Measurements from ENCODE around the gene CHST8.

CHST8 gene

GRCh38 chr19:33728141-33728540 lies 106.4 kb downstream of the CHST8 start:
- Histone ChIP-seq H3K9ac (ENCODE audit: low read length) (no peak overlapping the region), H3K27ac (ENCODE audit: low read depth, low read length) (no peak overlapping the region)

GRCh38 chr19:33730858-33731607 lies 109.3 kb downstream of the CHST8 start:
- Histone ChIP-seq H2AFZ (ENCODE audit: low read depth, low read length, severe bottlenecking) (no peak overlapping the region), H3K4me2 (ENCODE audit: low read depth, low read length, poor library complexity, severe bottlenecking) (no peak overlapping the region), H4K20me1 (ENCODE audit: low read depth, low read length) (no peaks in the 10 kb centered on the region), H3K4me3 (ENCODE audit: insufficient read depth, low read length, poor library complexity, severe bottlenecking) (no peak overlapping the region), H3K79me2 (ENCODE audit: insufficient read depth, low read length) (no peaks in the 10 kb centered on the region), H3K9me3 (ENCODE audit: insufficient read depth, low read length) (no peaks in the 10 kb centered on the region), H3K27ac (ENCODE audit: low read depth, low read length) (no peak overlapping the region), H3K36me3 (ENCODE audit: low read length) (no peaks in the 10 kb centered on the region), H3K9me2 (replicated peaks; ENCODE audit: insufficient read depth, low read length) (no peaks in the 10 kb centered on the region), H3K27me3 (ENCODE audit: low read length) (no peaks in the 10 kb centered on the region), H3F3A (ENCODE audit: insufficient read depth) (no peaks in the 10 kb centered on the region), H3K9ac (ENCODE audit: low read length) (no peak overlapping the region)
- TF ChIP-seq CTCF (IDR thresholded peaks at IDR 0.05; ENCODE audit: insufficient read depth, low read length, poor library complexity, severe bottlenecking) (no peak), EZH2phosphoT487 (conservative IDR thresholded peaks at IDR 0.05; ENCODE audit: low read length) (no peak)

More at GRCh38 chr19:33728141-33728540, 106.4 kb downstream of the CHST8 start:
- H3K4me3 ChIP-seq (ENCODE audit: insufficient read depth, low read length, poor library complexity, severe bottlenecking), result no peak overlapping the region
- no peak overlapping the region for H2AFZ ChIP-seq (ENCODE audit: low read depth, low read length, severe bottlenecking)
- no peaks in the 10 kb centered on the region for H4K20me1 ChIP-seq (ENCODE audit: low read depth, low read length)
- H3K4me2 ChIP-seq (ENCODE audit: low read depth, low read length, poor library complexity, severe bottlenecking), result no peak overlapping the region
- no peaks in the 10 kb centered on the region for H3K9me2 ChIP-seq (replicated peaks; ENCODE audit: insufficient read depth, low read length)
- H3K36me3 ChIP-seq (ENCODE audit: low read length), result no peaks in the 10 kb centered on the region
- H3F3A ChIP-seq (ENCODE audit: insufficient read depth), result no peaks in the 10 kb centered on the region
- TF ChIP-seq EZH2phosphoT487 (conservative IDR thresholded peaks at IDR 0.05; ENCODE audit: low read length), result no peak
- TF ChIP-seq CTCF (IDR thresholded peaks at IDR 0.05; ENCODE audit: insufficient read depth, low read length, poor library complexity, severe bottlenecking), result no peak
- H3K27me3 ChIP-seq (ENCODE audit: low read length), result no peaks in the 10 kb centered on the region
- H3K79me2 ChIP-seq (ENCODE audit: insufficient read depth, low read length), result no peaks in the 10 kb centered on the region
- no peaks in the 10 kb centered on the region for H3K9me3 ChIP-seq (ENCODE audit: insufficient read depth, low read length)

GRCh38 chr19:33731881-33732280 lies 110.1 kb downstream of the CHST8 start:
- no peak overlapping the region for H3K4me3 ChIP-seq (ENCODE audit: insufficient read depth, low read length, poor library complexity, severe bottlenecking)
- H3K36me3 ChIP-seq (ENCODE audit: low read length), result no peaks in the 10 kb centered on the region
- H3K9ac ChIP-seq (ENCODE audit: low read length), result no peak overlapping the region
- H4K20me1 ChIP-seq (ENCODE audit: low read depth, low read length), result no peaks in the 10 kb centered on the region
- H3K9me3 ChIP-seq (ENCODE audit: insufficient read depth, low read length), result no peaks in the 10 kb centered on the region
- no peak overlapping the region for H3K27ac ChIP-seq (ENCODE audit: low read depth, low read length)
- H3K9me2 ChIP-seq (replicated peaks; ENCODE audit: insufficient read depth, low read length), result no peaks in the 10 kb centered on the region
- no peaks in the 10 kb centered on the region for H3K79me2 ChIP-seq (ENCODE audit: insufficient read depth, low read length)
- TF ChIP-seq EZH2phosphoT487 (conservative IDR thresholded peaks at IDR 0.05; ENCODE audit: low read length), result no peak
- no peak for TF ChIP-seq CTCF (IDR thresholded peaks at IDR 0.05; ENCODE audit: insufficient read depth, low read length, poor library complexity, severe bottlenecking)
- H3K27me3 ChIP-seq (ENCODE audit: low read length), result no peaks in the 10 kb centered on the region
- no peak overlapping the region for H3K4me2 ChIP-seq (ENCODE audit: low read depth, low read length, poor library complexity, severe bottlenecking)
- H3F3A ChIP-seq (ENCODE audit: insufficient read depth), result no peaks in the 10 kb centered on the region
- no peak overlapping the region for H2AFZ ChIP-seq (ENCODE audit: low read depth, low read length, severe bottlenecking)
